GM18867 (cell line): Measurements from ENCODE around the gene PAX4.

Experiments used
- ATAC-seq: cut with Tn5 transposase; IDR thresholded peaks from one replicate; pipeline ENCODE4 v1.9.1; 2021; ENCODE audit warnings: mild to moderate bottlenecking, moderate library complexity; ENCODE audit not compliant: unreplicated experiment

PAX4 gene

DNA sequence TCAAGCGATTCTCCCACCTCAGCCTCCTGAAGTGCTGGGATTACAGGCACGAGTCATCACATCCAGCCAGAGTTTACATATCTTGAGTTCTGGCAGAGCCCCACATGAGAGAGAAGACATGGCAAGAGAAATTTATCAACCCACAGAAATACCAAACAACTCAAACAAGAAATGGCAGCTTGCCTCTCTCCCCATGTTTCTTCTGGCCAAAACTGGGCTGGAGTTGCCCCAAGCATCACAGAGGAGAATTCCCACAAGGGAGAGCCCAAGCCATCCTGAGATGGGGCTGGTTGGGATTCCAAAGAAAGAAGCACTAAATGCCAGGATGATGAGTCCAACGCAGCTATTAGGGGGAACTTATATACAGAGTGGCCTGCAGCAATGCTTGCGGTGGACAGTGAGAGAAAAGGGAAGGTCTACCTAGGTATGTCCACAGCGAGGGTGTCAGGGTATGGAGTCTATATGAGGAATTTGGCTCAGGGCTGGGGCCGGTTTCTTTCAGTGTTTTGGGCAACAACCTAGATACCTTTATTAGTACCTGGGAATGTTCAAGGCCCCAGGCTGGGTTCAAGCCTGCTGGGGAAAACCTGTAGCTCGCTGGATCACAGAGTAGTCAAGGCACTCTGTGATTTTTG is 14.5 kb upstream of the PAX4 start:
- ATAC-seq: no peak

DNA sequence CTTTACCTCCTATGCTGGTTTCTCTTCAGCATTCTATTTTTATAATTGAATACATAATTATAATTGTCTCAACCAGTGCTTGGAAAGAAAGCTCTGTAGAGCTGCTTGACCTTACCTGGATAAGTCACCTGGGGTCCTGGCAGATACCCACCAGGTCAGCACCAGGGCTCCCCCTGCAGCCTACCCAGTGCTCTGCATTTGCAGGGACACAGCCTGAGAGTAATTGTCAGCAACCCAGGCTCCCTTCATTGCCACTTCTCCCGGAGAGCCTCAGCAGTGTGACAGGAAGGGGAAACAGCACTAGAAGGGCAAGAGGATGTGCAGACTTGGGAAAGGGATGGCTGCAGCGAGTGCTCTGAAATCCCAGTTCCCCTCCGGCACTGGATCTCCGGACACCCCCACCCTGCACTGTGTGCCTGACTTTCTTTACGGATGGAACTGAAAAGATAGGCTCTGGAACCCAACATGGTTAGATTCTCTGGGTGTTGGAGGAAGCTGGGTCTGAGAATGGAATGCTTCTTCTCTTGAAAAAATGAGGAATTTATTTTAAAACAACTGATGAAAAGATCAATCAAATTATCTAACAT is 11.4 kb upstream of the PAX4 start:
- ATAC-seq: peak; percentile 74

GRCh38 chr7:127628445-127628844 is 10.5 kb upstream of the PAX4 start:
- no peak for ATAC-seq

DNA sequence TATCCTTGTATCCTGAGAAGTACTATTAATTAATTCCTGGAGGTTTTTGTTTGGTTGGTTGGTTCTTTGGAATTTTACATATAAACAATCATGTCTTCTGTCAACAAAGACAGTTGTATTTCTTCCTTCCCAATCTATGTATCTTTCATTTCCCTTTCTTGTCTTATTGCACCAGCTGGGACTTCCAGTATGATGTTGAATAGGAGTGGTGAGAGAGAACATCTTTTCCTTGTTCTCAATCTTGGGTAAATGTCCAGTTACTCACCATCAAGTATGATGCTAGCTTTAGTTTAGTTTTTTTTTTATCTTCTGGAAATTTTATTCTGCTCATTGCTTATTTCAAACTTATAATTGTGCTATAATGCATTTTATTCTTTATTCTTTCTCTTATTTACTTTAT is 7.4 kb upstream of the PAX4 start:
- ATAC-seq: no peak

- peak; percentile 51 for ATAC-seq
Observed at GRCh38 chr7:127620406-127621233, 2.7 kb upstream of the PAX4 start.

GRCh38 chr7:127619681-127620405 is 1.9 kb upstream of the PAX4 start:
- no peak for ATAC-seq

DNA sequence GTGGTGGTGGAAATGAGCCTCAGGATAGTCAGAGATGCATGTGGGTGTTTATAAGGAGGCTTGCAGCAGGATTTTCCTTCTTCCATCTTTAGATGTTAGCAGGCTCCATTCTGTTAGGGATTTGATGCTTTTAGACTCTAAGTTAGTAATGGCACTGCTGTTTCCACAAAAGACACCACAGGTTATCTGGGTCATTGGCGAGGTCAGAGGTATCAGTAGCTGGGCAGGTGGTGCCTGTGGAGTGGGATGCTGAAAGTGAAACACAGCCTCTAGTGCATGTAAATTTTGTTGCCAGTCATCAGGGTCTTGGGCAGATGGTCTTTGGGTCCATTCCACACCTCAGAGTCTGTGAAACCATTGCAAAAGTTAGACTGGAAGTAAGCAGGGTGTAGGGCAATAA is 833 bp upstream of the PAX4 start:
- ATAC-seq: no peak

GRCh38 chr7:127616724-127617123 is 1.2 kb downstream of the PAX4 start:
- no peak for ATAC-seq

DNA sequence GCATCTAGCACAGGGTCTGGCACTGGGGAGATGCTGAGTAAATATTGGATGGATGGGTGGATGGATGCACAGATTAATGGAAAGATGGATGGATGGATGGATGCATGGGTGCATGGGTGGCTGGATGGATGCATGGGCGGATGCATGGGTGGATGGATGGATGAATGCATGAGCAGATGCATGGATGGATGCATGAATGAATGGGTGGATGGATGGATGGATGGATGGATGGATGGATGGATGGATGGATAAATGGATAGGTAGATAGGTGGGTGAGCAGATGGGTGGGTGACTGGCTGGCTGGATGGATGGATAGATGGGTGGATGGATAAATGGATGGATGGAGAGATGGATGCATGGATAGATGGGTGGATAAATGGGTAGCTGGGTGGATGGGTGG is 5.7 kb downstream of the PAX4 start:
- no peak for ATAC-seq

DNA sequence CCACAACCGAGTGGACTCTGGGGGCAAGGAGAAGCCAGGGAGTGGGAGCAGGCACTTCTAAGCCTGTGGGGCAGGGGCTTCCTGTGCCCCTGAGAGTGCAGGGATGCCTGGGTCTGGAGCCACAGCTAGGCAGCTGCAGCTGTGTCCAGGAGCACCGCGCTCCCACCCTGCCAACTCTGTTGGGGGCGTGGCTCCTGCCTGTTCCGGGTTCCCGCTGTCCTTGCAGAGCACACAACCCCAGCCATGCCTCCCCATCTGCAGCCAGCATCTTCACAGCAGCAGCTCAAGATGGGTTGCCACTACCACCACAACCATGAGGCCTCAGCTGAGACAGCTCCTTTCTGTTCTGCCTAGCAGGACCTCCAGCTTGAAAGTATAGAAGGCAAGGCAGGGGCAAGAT is 8.6 kb downstream of the PAX4 start:
- ATAC-seq: no peak

- no peak for ATAC-seq
Observed at GRCh38 chr7:127608446-127608845, 9.5 kb downstream of the PAX4 start.

GRCh38 chr7:127600885-127601284 is 17.1 kb downstream of the PAX4 start:
- no peak for ATAC-seq

DNA sequence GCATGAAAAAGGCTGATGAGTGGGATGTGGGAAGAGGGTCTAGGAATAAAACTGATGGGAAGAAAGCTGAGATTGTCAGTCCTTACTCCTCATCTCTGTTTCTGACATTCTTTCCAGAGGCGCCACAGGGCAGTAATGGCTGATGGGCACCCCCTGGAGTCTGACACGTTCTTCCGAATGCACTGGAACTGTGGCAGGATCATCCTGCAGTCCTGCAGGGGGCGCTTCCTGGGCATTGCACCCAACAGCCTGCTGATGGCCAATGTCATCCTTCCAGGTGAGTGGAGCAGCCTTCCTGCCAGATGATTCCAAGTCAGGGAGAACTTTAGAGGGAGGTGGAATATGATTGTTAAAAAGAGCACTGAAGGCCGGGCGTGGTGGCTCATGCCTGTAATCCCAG is 19.6 kb downstream of the PAX4 start:
- ATAC-seq: no peak

DNA sequence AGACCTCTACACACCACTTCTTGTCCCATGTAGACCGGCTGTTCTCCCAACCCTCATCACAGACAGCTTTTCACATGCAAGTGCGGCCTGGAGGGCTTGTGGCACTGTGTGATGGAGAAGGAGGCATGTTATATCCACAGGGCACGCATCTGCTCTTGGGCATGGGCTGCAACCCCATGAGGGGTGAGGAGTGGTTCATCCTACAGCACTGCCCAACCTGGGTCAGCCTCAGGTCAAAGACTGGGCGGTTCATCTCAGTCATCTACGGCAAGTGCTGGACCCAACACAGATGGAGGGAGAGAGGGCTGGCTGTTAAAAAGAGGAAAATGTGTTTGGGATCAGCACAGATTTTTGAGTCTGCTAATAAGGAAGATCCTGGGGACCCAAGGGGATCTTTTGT is 22.2 kb downstream of the PAX4 start:
- ATAC-seq: no peak

GRCh38 chr7:127594490-127594889 is 23.5 kb downstream of the PAX4 start:
- no peak for ATAC-seq

DNA sequence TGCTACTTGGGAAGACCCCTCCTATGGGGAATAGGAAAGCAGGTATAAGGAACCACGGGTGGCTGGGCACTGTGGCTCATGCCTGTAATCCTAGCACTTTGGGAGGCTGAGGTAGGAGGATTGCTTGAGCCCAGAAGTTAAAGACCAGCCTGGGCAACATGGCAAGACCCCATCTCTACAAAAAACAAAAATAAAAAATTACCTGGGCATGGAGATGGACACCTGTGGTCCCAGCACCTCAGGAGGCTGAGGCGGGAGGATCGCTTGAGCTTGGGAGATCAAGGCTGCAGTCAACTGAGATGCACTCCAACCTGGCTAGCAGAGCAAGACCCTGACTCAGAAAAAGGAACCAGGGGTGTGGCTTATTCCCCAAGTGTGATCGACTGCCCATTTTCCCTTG is 25.4 kb downstream of the PAX4 start:
- ATAC-seq: no peak

GRCh38 chr7:127591591-127591990 is 26.4 kb downstream of the PAX4 start:
- ATAC-seq: no peak

- ATAC-seq: no peak
Observed at GRCh38 chr7:127591189-127591588, 26.8 kb downstream of the PAX4 start.

DNA sequence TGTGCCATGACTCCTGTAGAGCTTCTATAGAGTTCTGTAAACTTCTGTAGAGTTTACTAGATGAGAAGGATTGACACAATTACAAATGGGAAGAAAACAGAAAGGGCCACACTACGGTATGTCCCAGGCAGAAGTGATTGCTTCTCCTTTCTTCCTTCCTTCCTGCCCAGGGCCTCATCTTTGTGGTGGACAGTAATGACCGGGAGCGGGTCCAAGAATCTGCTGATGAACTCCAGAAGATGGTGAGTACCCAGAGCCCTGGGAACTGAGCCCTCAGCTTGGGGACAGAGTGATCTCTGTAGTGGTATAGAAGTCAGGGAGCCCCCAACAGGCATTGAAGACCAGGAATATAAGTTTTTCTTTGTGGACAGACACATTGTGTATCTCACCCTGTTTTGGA is 28.0 kb downstream of the PAX4 start:
- no peak for ATAC-seq

DNA sequence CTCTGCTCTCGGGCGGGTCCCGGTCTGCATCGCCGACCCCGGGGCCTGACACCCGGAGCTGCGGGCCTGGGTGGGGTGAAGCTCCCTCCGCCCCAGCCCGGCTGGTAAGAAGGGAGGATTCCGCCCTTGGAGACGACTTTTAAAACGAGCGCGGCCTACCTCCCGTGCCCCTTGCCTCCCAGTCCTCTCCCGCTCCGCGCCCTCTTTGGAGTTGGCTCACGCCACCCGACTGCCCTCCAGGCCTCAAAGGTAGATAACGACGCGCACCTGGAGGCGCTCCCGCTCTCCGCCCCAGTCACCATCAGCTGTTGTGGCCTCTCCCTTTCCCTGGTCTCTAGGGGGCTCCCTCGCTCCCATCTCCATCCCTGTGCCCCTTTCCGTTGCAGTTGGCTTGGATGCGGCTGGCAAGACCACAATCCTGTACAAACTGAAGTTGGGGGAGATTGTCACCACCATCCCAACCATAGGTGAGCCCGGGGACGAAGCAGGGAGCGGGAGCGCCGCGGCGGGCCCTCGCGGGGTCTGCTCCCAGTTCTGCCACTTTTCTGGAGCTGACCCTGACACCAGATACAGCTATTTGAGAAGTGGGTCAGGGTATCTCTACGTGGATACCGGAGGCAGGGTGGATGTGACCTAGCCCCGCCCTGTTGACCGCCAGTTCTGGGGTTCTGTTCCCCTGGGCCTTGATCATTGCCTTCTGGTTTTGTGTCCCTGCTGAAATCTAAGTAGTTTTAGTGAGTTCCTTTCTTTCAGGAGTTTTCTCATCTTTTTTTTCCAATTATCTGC is 29.1 kb downstream of the PAX4 start:
- peak; percentile 11 for ATAC-seq
